Caco-2 (cell line): ENCODE results near the gene ASB8. TPM values are rescaled to one million over a fixed set of nuclear protein-coding genes. Genes with fewer than 3 reads are reported as not detected.
"Not testable (repeated sequence)": the region's sequence is repeated elsewhere in the genome, so short reads cannot be mapped to it uniquely, and the experiment has no call there.

Experiments
- BruUV-seq: library from RNA; stranded (reverse); fragments of 400-500 nt; replicated peaks from 2 replicates; lab custom pipeline; 2021; lab: Mats Ljungman, UMichigan
- CTCF ChIA-PET: fragments of 300-600 bp; sonication (Branson Sonifier 250); formaldehyde crosslinking; loops from one replicate; lab custom pipeline; 2022; ENCODE audit warnings: antibody characterized with exemption; lab: Charles Lee
- POLR2A ChIA-PET: fragments of 300-600 bp; sonication (Branson Sonifier 250); formaldehyde crosslinking; loops from one replicate; lab custom pipeline; 2022; ENCODE audit warnings: antibody characterized with exemption; lab: Charles Lee
- DNase-seq, 2 experiments: peaks; one replicate each; pipeline versions ENCODE4 v3.0.0 to v3.0.0-alpha.2; 2020 to 2022
- H3K27me3 ChIP-seq: replicated peaks from 2 replicates; pipeline ENCODE4 v1.6.0; 2011; ENCODE audit warnings: low read length; ENCODE audit not compliant: control insufficient read depth, insufficient read depth
- H3K36me3 ChIP-seq: 2 replicates; pipeline ENCODE4 v1.5.1; 2011; ENCODE audit warnings: low read length; ENCODE audit not compliant: control insufficient read depth, insufficient read depth
- H3K4me1 ChIP-seq: fragments of 250-450 bp; sonication (Bioruptor Pico); 2 replicates; pipeline ENCODE4 v1.5.1; 2020; ENCODE audit warnings: mild to moderate bottlenecking
- H3K4me3 ChIP-seq: 2 replicates; pipeline ENCODE4 v1.5.1; 2011; ENCODE audit warnings: low read depth, mild to moderate bottlenecking, control low read depth, low read length
- H3K9me3 ChIP-seq: fragments of 250-450 bp; sonication (Bioruptor Pico); 2 replicates; pipeline ENCODE4 v1.5.1; 2020; ENCODE audit warnings: mild to moderate bottlenecking, moderate library complexity
- H3K27ac Mint-ChIP-seq: one replicate; pipeline ENCODE4 v1.8.0; 2022; ENCODE audit warnings: mixed read lengths; ENCODE audit not compliant: unreplicated experiment
- H3K27me3 Mint-ChIP-seq: one replicate; pipeline ENCODE4 v1.8.0; 2022; ENCODE audit warnings: mixed read lengths; ENCODE audit not compliant: insufficient read depth, unreplicated experiment
- H3K36me3 Mint-ChIP-seq: one replicate; pipeline ENCODE4 v1.8.0; 2022; ENCODE audit warnings: mild to moderate bottlenecking, mixed read lengths; ENCODE audit not compliant: insufficient read depth, unreplicated experiment
- H3K4me1 Mint-ChIP-seq: one replicate; pipeline ENCODE4 v1.8.0; 2022; ENCODE audit warnings: low read depth, mixed read lengths; ENCODE audit not compliant: unreplicated experiment
- H3K4me3 Mint-ChIP-seq: one replicate; pipeline ENCODE4 v1.8.0; 2022; ENCODE audit warnings: mild to moderate bottlenecking, moderate library complexity, mixed read lengths; ENCODE audit not compliant: unreplicated experiment
- H3K9me3 Mint-ChIP-seq: one replicate; pipeline ENCODE4 v1.8.0; 2022; ENCODE audit warnings: mixed read lengths; ENCODE audit not compliant: unreplicated experiment
- CTCF ChIP-seq, 2 experiments: fragments of 200-600 bp in 1 of 2; IDR thresholded peaks; 1 replicate in 1 of 2; 2 replicates in 1 of 2; pipeline versions ENCODE4 v1.5.1 to v1.8.0; 2011 to 2022; ENCODE audit warnings: antibody characterized with exemption in 1 of 2, control low read depth in 1 of 2, inconsistent platforms in 1 of 2, low read depth in 1 of 2, low read length in 1 of 2, mild to moderate bottlenecking in 1 of 2, moderate library complexity in 1 of 2; ENCODE audit not compliant: insufficient read depth in 1 of 2, severe bottlenecking in 1 of 2, unreplicated experiment in 1 of 2
- intact Hi-C: fragments of 100-400 bp; cut with micrococcal nuclease; formaldehyde crosslinking; loops from one replicate; pipeline ENCODE4 v1.10.0; 2022; ENCODE audit not compliant: unreplicated experiment
- total RNA-seq: library from RNA; stranded (reverse); gene quantifications from 2 replicates; pipeline ENCODE4 v1.2.3, GENCODE V29; 2022

ASB8 gene
- total RNA-seq, 1 experiment from 2014 or later, result 30.6 TPM

- Mint-ChIP-seq H3K27me3 (no peaks in the 10 kb centered on the region), H3K4me1 (no peaks in the 10 kb centered on the region), H3K4me3 (no peak overlapping the region), H3K9me3 (no peaks in the 10 kb centered on the region), H3K27ac (no peak overlapping the region), H3K36me3 (peaks cover 33% of the 10 kb centered on the region)
- peaks cover 2% of the 10 kb centered on the region for H3K36me3 ChIP-seq
- BruUV-seq, result no TSS peak
- no peaks in the 10 kb centered on the region for H3K27me3 ChIP-seq
- no peaks in the 10 kb centered on the region for H3K4me1 ChIP-seq
- no peak for TF ChIP-seq CTCF (IDR thresholded peaks at IDR 0.05; ENCODE audit: insufficient read depth in 1 of 2, low read depth in 1 of 2, low read length in 1 of 2, severe bottlenecking in 1 of 2, unreplicated experiment in 1 of 2)
- intact Hi-C loops, result no loop called here
- no peaks in the 10 kb centered on the region for H3K9me3 ChIP-seq
- CTCF ChIA-PET, result no interaction called here
- POLR2A ChIA-PET, result no interaction called here
- H3K4me3 ChIP-seq, result no peak overlapping the region
- no peak for DNase-seq
Measured at GRCh38 chr12:48126953-48127630, 30.2 kb downstream of the ASB8 start.

GRCh38 chr12:48125985-48126384 is 31.3 kb downstream of the ASB8 start:
- Mint-ChIP-seq H3K4me1 (peaks cover 6% of the 10 kb centered on the region), H3K27me3 (no peaks in the 10 kb centered on the region), H3K27ac (no peak overlapping the region), H3K4me3 (no peak overlapping the region), H3K9me3 (no peaks in the 10 kb centered on the region), H3K36me3 (peaks cover 31% of the 10 kb centered on the region)
- Histone ChIP-seq H3K4me1 (no peaks in the 10 kb centered on the region), H3K36me3 (peaks cover 2% of the 10 kb centered on the region), H3K4me3 (no peak overlapping the region), H3K27me3 (no peaks in the 10 kb centered on the region), H3K9me3 (no peaks in the 10 kb centered on the region)
- POLR2A ChIA-PET, result no interaction called here
- no peak for TF ChIP-seq CTCF (IDR thresholded peaks at IDR 0.05; ENCODE audit: insufficient read depth in 1 of 2, low read depth in 1 of 2, low read length in 1 of 2, severe bottlenecking in 1 of 2, unreplicated experiment in 1 of 2)
- BruUV-seq, result no TSS peak
- no peak for DNase-seq
- intact Hi-C loops, result no loop called here
- CTCF ChIA-PET, result no interaction called here

DNA sequence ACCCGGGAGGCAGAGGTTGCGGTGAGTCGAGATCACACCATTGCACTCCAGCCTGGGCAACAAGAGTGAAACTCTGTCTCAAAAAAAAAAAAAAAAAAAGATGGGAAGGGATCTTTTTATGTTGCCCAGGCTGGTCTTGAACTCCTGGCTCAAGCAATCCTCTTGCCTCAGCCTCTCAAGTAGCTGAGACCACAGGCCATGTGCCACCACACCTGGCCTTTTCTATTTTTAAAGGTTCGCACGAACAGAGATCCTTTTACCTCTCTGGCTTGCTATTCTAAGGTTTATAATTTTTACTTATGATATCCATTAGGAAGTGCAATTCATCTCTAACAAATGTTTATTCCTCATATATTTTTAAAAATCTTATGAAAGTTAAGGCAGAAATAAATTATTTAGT is 31.8 kb downstream of the ASB8 start:
- H3K4me1 ChIP-seq, H3K4me1 Mint-ChIP-seq, H3K4me3 ChIP-seq, H3K9me3 ChIP-seq, BruUV-seq, DNase-seq, H3K4me3 Mint-ChIP-seq, intact Hi-C loops, H3K27ac Mint-ChIP-seq, POLR2A ChIA-PET, H3K9me3 Mint-ChIP-seq, CTCF ChIA-PET, H3K27me3 Mint-ChIP-seq, H3K36me3 ChIP-seq, H3K27me3 ChIP-seq: not testable (repeated sequence)
- peaks cover 27% of the 10 kb centered on the region for H3K36me3 Mint-ChIP-seq
